HCT116 (cell line): ENCODE measurements around the gene CXorf65. TPM values are rescaled to one million over a fixed set of nuclear protein-coding genes. Genes with fewer than 3 reads are reported as not detected.

Source experiments
- ATAC-seq: fragments of 200-7000 bp; cut with Tn5 transposase; 2 replicates; pipeline ENCODE4 v1.9.1; 2020; ENCODE audit warnings: mild to moderate bottlenecking, moderate library complexity
- BruUV-seq: library from RNA; stranded (reverse); fragments of 400-500 nt; replicated peaks from 2 replicates; lab custom pipeline; 2021; lab: Mats Ljungman, UMichigan
- CTCF ChIA-PET: fragments of 300-600 bp; sonication (Branson Sonifier 250); formaldehyde crosslinking; loops from one replicate; lab custom pipeline; 2021; ENCODE audit warnings: antibody characterized with exemption; lab: Charles Lee
- POLR2A ChIA-PET: fragments of 300-600, 350-600 bp; sonication (Branson Sonifier 250); formaldehyde crosslinking; loops from one replicate; lab custom pipeline; 2021; ENCODE audit warnings: antibody characterized with exemption; lab: Charles Lee
- RAD21 ChIA-PET, 2 experiments: fragments of 300-600 bp; sonication (Branson Sonifier 250); formaldehyde crosslinking; loops; one replicate each; lab custom pipeline; 2023; ENCODE audit warnings: low total read pairs in 2 of 2; ENCODE audit not compliant: uncharacterized antibody in 2 of 2, unreplicated experiment in 2 of 2, low non-redundant PET in 1 of 2; lab: Charles Lee
- DNase-seq: peaks from one replicate; pipeline ENCODE4 v3.0.0-alpha.2; 2010; ENCODE audit warnings: low read depth, low spot score
- H2AFZ ChIP-seq: fragments of 200-600 bp; shearing (Covaris generic), sonication (generic); 2 replicates; pipeline ENCODE4 v1.6.1; 2017; ENCODE audit warnings: low read depth, mixed run types, mixed read lengths, antibody characterized with exemption, low read length; ENCODE audit not compliant: poor library complexity, severe bottlenecking
- H3K27ac ChIP-seq: 2 replicates; pipeline ENCODE4 v1.5.1; 2012; ENCODE audit warnings: low read depth, low read length
- H3K27me3 ChIP-seq: fragments of 200-600 bp; sonication (generic); 2 replicates; pipeline ENCODE4 v1.6.1; 2016; ENCODE audit warnings: mixed run types, low read length, mixed read lengths; ENCODE audit not compliant: insufficient read depth
- H3K36me3 ChIP-seq, 2 experiments: fragments of 200-500 bp in 1 of 2; fragments of 200-600 bp in 1 of 2; sonication (Bioruptor generic) in 1 of 2; sonication (generic) in 1 of 2; 2 replicates each; pipeline versions ENCODE4 v1.5.1 to v1.6.1; 2014 to 2016; ENCODE audit warnings: low read length in 2 of 2, inconsistent platforms in 1 of 2, mixed read lengths in 1 of 2, mixed run types in 1 of 2; ENCODE audit not compliant: insufficient read depth in 2 of 2, control insufficient read depth in 1 of 2
- H3K4me1 ChIP-seq, 2 experiments: fragments of 200-600 bp in 1 of 2; sonication (generic) in 1 of 2; 2 replicates each; pipeline versions ENCODE4 v1.5.1 to v1.6.1; 2012 to 2017; ENCODE audit warnings: low read length in 2 of 2, inconsistent platforms in 1 of 2, mild to moderate bottlenecking in 1 of 2, mixed read lengths in 1 of 2, mixed run types in 1 of 2, moderate library complexity in 1 of 2; ENCODE audit not compliant: insufficient read depth in 2 of 2, control insufficient read depth in 1 of 2
- H3K4me2 ChIP-seq: fragments of 200-600 bp; sonication (generic); 2 replicates; pipeline ENCODE4 v1.6.1; 2017; ENCODE audit warnings: mixed run types, low read length, mixed read lengths
- H3K4me3 ChIP-seq, 2 experiments: fragments of 200-600 bp in 1 of 2; sonication (generic) in 1 of 2; replicated peaks in 1 of 2; 2 replicates each; pipeline ENCODE4 v1.5.1; 2011 to 2016; ENCODE audit warnings: low read length in 2 of 2, control low read depth in 1 of 2, low read depth in 1 of 2, mild to moderate bottlenecking in 1 of 2, mixed read lengths in 1 of 2, mixed run types in 1 of 2
- H3K79me2 ChIP-seq: fragments of 200-600 bp; sonication (generic); 2 replicates; pipeline ENCODE4 v1.6.1; 2017; ENCODE audit warnings: mild to moderate bottlenecking, mixed run types, low read length, moderate library complexity, mixed read lengths; ENCODE audit not compliant: insufficient read depth
- H3K9ac ChIP-seq: fragments of 200-600 bp; sonication (generic); 2 replicates; pipeline ENCODE4 v1.6.1; 2016; ENCODE audit warnings: low read length, mixed read lengths
- H3K9me2 ChIP-seq: fragments of 200-600 bp; sonication (generic), shearing (Covaris generic); 2 replicates; pipeline ENCODE4 v1.6.1; 2017; ENCODE audit warnings: mixed run types, mild to moderate bottlenecking, moderate library complexity; ENCODE audit not compliant: insufficient read depth
- H3K9me3 ChIP-seq, 2 experiments: fragments of 200-500 bp in 1 of 2; fragments of 200-600 bp in 1 of 2; sonication (Bioruptor generic) in 1 of 2; sonication (generic) in 1 of 2; 2 replicates each; pipeline ENCODE4 v1.6.1; 2014 to 2017; ENCODE audit warnings: low read length in 2 of 2, mixed read lengths in 2 of 2, inconsistent platforms in 1 of 2, low read depth in 1 of 2, mild to moderate bottlenecking in 1 of 2, mixed run types in 1 of 2, moderate library complexity in 1 of 2; ENCODE audit not compliant: control insufficient read depth in 1 of 2, insufficient read depth in 1 of 2
- H4K20me1 ChIP-seq: fragments of 200-600 bp; sonication (generic), shearing (Covaris generic); 2 replicates; pipeline ENCODE4 v1.6.1; 2017; ENCODE audit warnings: mixed run types, mild to moderate bottlenecking, moderate library complexity; ENCODE audit not compliant: insufficient read depth
- CBX3 ChIP-seq: IDR thresholded peaks from 2 replicates; pipeline ENCODE4 v1.6.1; 2012; ENCODE audit warnings: low read depth
- CEBPB ChIP-seq: IDR thresholded peaks from 2 replicates; pipeline ENCODE4 v1.6.1; 2012; ENCODE audit warnings: low read depth
- EGR1 ChIP-seq: IDR thresholded peaks from 2 replicates; pipeline ENCODE4 v1.6.1; 2012; ENCODE audit warnings: low read depth
- ELF1 ChIP-seq: IDR thresholded peaks from 2 replicates; pipeline ENCODE4 v1.6.1; 2012; ENCODE audit warnings: low read depth, borderline replicate concordance
- EZH2 ChIP-seq: fragments of 200-600 bp; sonication (generic); IDR thresholded peaks from 2 replicates; pipeline ENCODE4 v1.6.1; 2017; ENCODE audit warnings: antibody characterized with exemption, mixed run types
- EZH2phosphoT487 ChIP-seq: fragments of 200-600 bp; IDR thresholded peaks from 2 replicates; pipeline ENCODE4 v1.6.1; 2018; ENCODE audit warnings: antibody characterized with exemption, borderline replicate concordance
- RAD21 ChIP-seq: IDR thresholded peaks from 2 replicates; pipeline ENCODE4 v1.6.1; 2012; ENCODE audit warnings: low read depth, mild to moderate bottlenecking
- SIN3A ChIP-seq: IDR thresholded peaks from 2 replicates; pipeline ENCODE4 v1.6.1; 2012; ENCODE audit warnings: low read depth
- SP1 ChIP-seq: IDR thresholded peaks from 2 replicates; pipeline ENCODE4 v1.6.1; 2012; ENCODE audit warnings: low read depth
- TCF7L2 ChIP-seq: IDR thresholded peaks from 2 replicates; pipeline ENCODE4 v1.7.0; 2011; ENCODE audit warnings: borderline replicate concordance, inconsistent platforms; ENCODE audit not compliant: insufficient read depth, insufficient read length; ENCODE audit errors: extremely low read depth
- ZFX ChIP-seq: fragments of 450-650 bp; IDR thresholded peaks from 2 replicates; pipeline ENCODE4 v1.6.1; 2017
- intact Hi-C: fragments of 100-400 bp; cut with micrococcal nuclease; formaldehyde crosslinking; loops from 2 replicates; pipeline ENCODE4 v1.10.0; 2022
- total RNA-seq: library from RNA; stranded (reverse); gene quantifications from one replicate; pipeline ENCODE4 v1.2.1, GENCODE V29; 2021; ENCODE audit not compliant: unreplicated experiment
- TF ChIP-seq, protein P1 (sequence below): IDR thresholded peaks from 2 replicates; pipeline ENCODE4 v1.6.1; 2011; ENCODE audit warnings: mild to moderate bottlenecking, low read length, moderate library complexity; ENCODE audit not compliant: insufficient replicate concordance; ENCODE audit errors: extremely low read depth
- TF ChIP-seq, protein P2 (sequence below): IDR thresholded peaks from 2 replicates; pipeline ENCODE4 v1.6.1; 2012; ENCODE audit warnings: low read depth
- TF ChIP-seq, protein P3 (sequence below): IDR thresholded peaks from 2 replicates; pipeline ENCODE4 v1.6.1; 2012

CXorf65 gene
- total RNA-seq, 1 experiment from 2014 or later = not detected

DNA sequence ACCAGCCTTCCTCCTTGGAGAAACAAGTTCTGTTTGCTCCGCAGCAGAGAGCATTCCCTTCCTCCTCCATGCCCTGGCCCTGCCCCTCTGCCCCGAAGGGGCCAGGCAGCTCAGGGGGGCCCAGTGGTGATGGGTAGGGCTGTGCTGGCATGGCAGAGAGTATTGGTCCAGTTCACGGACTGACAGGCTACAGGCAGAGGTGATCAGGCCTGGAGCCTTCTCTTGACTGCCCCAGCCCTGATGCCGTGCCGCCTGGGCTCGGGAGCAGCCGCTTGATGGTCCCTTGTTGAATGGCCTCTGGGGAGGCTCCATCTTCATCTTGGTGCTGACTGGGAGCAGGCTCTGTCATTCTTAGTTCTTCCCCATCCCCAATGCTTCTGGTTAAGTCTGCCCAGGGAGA, 47.7 kb upstream of the CXorf65 start:
- POLR2A ChIA-PET = no interaction called here
- H3K79me2 ChIP-seq = no peaks in the 10 kb centered on the region
- H3K36me3 ChIP-seq = no peaks in the 10 kb centered on the region
- H3K4me1 ChIP-seq = no peaks in the 10 kb centered on the region
- BruUV-seq = no TSS peak
- H4K20me1 ChIP-seq = no peaks in the 10 kb centered on the region
- no peak overlapping the region for H3K4me2 ChIP-seq
- RAD21 ChIA-PET = no interaction called here
- ATAC-seq (no peak), DNase-seq (no peak)
- TF ChIP-seq ELF1 (no peak), CEBPB (no peak), TCF7L2 (no peak), ZFX (no peak), RAD21 (no peak)
- CTCF ChIA-PET = no interaction called here
- H3K9me3 ChIP-seq = no peaks in the 10 kb centered on the region
- H3K9me2 ChIP-seq = no peaks in the 10 kb centered on the region
- intact Hi-C loops = no loop called here
- H3K9ac ChIP-seq = no peak overlapping the region
- H3K27me3 ChIP-seq = no peaks in the 10 kb centered on the region
- H2AFZ ChIP-seq = no peak overlapping the region
- no peak overlapping the region for H3K27ac ChIP-seq
- no peak overlapping the region for H3K4me3 ChIP-seq

DNA sequence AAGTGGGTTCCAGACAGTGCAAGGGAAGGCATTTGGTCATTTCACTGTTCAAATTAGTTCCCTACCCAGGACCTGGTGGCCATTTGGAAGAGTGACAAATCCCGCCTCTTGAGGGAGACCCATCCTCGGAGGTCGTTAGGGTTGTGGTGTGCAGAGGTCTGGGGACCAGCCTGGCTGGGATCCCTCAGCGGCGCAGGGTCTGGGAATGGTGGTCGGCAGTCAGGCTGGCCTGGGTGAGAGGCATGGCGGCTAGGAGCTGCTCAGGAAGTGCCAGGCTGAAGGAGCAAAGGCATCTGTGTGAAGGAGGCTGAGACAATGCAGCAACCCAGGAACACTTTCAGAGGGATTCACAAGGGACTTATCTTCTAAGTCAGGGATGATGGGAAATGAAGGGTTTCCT, 44.8 kb upstream of the CXorf65 start:
- Histone ChIP-seq H3K27ac (no peak overlapping the region), H3K4me3 (no peak overlapping the region), H2AFZ (no peak overlapping the region), H3K79me2 (no peaks in the 10 kb centered on the region), H3K9me3 (no peaks in the 10 kb centered on the region), H3K27me3 (no peaks in the 10 kb centered on the region), H3K4me1 (peaks cover 2 to 5% of the 10 kb centered on the region in 2 experiments; a peak in 3 of 4 replicates), H3K9me2 (no peaks in the 10 kb centered on the region), H3K9ac (no peak overlapping the region), H4K20me1 (no peaks in the 10 kb centered on the region), H3K36me3 (no peaks in the 10 kb centered on the region), H3K4me2 (no peak overlapping the region)
- intact Hi-C loops = no loop called here
- POLR2A ChIA-PET = no interaction called here
- no peak for DNase-seq
- RAD21 ChIA-PET = no interaction called here
- no TSS peak for BruUV-seq
- no peak for ATAC-seq
- CTCF ChIA-PET = no interaction called here
- TF ChIP-seq, protein P1, sequence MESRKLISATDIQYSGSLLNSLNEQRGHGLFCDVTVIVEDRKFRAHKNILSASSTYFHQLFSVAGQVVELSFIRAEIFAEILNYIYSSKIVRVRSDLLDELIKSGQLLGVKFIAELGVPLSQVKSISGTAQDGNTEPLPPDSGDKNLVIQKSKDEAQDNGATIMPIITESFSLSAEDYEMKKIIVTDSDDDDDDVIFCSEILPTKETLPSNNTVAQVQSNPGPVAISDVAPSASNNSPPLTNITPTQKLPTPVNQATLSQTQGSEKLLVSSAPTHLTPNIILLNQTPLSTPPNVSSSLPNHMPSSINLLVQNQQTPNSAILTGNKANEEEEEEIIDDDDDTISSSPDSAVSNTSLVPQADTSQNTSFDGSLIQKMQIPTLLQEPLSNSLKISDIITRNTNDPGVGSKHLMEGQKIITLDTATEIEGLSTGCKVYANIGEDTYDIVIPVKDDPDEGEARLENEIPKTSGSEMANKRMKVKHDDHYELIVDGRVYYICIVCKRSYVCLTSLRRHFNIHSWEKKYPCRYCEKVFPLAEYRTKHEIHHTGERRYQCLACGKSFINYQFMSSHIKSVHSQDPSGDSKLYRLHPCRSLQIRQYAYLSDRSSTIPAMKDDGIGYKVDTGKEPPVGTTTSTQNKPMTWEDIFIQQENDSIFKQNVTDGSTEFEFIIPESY = no peak
- TF ChIP-seq SP1 = no peak
- no peak for TF ChIP-seq RAD21
- no peak for TF ChIP-seq EZH2phosphoT487
- no peak for TF ChIP-seq EZH2
- TF ChIP-seq, protein P2, sequence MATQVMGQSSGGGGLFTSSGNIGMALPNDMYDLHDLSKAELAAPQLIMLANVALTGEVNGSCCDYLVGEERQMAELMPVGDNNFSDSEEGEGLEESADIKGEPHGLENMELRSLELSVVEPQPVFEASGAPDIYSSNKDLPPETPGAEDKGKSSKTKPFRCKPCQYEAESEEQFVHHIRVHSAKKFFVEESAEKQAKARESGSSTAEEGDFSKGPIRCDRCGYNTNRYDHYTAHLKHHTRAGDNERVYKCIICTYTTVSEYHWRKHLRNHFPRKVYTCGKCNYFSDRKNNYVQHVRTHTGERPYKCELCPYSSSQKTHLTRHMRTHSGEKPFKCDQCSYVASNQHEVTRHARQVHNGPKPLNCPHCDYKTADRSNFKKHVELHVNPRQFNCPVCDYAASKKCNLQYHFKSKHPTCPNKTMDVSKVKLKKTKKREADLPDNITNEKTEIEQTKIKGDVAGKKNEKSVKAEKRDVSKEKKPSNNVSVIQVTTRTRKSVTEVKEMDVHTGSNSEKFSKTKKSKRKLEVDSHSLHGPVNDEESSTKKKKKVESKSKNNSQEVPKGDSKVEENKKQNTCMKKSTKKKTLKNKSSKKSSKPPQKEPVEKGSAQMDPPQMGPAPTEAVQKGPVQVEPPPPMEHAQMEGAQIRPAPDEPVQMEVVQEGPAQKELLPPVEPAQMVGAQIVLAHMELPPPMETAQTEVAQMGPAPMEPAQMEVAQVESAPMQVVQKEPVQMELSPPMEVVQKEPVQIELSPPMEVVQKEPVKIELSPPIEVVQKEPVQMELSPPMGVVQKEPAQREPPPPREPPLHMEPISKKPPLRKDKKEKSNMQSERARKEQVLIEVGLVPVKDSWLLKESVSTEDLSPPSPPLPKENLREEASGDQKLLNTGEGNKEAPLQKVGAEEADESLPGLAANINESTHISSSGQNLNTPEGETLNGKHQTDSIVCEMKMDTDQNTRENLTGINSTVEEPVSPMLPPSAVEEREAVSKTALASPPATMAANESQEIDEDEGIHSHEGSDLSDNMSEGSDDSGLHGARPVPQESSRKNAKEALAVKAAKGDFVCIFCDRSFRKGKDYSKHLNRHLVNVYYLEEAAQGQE = no peak
- no peak for TF ChIP-seq CBX3
- TF ChIP-seq ZFX = no peak
- TF ChIP-seq, protein P3, sequence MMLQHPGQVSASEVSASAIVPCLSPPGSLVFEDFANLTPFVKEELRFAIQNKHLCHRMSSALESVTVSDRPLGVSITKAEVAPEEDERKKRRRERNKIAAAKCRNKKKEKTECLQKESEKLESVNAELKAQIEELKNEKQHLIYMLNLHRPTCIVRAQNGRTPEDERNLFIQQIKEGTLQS = no peak
- TF ChIP-seq EGR1 = no peak
- no peak for TF ChIP-seq SIN3A
